ENCODE measurements around the gene RAN.

DNA sequence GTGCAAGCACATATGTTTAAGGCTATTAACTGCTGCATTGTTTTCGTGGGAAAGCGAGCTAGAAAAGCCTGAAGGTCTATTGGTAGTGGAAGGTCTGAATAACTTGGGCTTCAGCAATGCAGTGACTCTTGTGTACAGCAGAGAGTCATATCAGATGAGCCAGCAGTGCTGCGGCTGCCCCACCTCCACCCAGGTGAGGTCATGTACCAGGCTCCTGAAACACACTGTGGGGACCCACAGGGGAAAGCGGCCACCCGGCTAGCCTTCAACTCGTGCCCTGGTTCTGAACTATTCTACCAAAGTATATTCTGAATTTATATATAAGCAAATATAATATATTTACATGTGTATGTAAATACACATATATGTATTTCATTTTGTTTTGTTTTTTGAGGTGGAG is 12.7 kb upstream of the RAN start:
- TF ChIP-seq, protein P1, sequence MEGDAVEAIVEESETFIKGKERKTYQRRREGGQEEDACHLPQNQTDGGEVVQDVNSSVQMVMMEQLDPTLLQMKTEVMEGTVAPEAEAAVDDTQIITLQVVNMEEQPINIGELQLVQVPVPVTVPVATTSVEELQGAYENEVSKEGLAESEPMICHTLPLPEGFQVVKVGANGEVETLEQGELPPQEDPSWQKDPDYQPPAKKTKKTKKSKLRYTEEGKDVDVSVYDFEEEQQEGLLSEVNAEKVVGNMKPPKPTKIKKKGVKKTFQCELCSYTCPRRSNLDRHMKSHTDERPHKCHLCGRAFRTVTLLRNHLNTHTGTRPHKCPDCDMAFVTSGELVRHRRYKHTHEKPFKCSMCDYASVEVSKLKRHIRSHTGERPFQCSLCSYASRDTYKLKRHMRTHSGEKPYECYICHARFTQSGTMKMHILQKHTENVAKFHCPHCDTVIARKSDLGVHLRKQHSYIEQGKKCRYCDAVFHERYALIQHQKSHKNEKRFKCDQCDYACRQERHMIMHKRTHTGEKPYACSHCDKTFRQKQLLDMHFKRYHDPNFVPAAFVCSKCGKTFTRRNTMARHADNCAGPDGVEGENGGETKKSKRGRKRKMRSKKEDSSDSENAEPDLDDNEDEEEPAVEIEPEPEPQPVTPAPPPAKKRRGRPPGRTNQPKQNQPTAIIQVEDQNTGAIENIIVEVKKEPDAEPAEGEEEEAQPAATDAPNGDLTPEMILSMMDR (IDR thresholded peaks at IDR 0.05): no peak
- TF ChIP-seq POLR2AphosphoS5 (IDR thresholded peaks at IDR 0.05) (no peak), POLR2A (IDR thresholded peaks at IDR 0.05) (no peak), EP300 (IDR thresholded peaks at IDR 0.05) (no peak)

Measured in stomach (tissue), 4 donors.